ENCODE data around the gene CELF4.

DNA sequence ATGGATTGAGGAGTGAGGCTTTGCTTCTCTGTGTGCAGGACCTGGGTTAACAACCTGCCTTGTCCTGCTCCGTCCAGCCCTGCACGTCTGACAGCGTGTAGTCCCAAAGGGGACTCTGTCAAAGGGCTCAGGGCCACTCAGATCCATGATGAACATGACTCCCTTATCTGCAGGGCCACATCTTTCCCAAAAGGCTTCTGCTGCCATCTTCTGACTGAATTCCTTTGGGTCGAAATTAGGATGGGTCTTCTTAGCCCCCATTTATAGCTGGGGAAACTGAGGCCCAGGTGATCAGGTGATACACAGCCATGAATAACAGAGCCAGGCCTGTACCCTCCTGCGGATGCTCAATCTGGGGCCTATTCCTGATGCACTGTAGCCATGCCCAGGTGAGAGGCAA is 109.2 kb downstream of the CELF4 start:
- TF ChIP-seq, protein P1, sequence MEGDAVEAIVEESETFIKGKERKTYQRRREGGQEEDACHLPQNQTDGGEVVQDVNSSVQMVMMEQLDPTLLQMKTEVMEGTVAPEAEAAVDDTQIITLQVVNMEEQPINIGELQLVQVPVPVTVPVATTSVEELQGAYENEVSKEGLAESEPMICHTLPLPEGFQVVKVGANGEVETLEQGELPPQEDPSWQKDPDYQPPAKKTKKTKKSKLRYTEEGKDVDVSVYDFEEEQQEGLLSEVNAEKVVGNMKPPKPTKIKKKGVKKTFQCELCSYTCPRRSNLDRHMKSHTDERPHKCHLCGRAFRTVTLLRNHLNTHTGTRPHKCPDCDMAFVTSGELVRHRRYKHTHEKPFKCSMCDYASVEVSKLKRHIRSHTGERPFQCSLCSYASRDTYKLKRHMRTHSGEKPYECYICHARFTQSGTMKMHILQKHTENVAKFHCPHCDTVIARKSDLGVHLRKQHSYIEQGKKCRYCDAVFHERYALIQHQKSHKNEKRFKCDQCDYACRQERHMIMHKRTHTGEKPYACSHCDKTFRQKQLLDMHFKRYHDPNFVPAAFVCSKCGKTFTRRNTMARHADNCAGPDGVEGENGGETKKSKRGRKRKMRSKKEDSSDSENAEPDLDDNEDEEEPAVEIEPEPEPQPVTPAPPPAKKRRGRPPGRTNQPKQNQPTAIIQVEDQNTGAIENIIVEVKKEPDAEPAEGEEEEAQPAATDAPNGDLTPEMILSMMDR (conservative IDR thresholded peaks at IDR 0.05 in 1 of 2, IDR thresholded peaks at IDR 0.05 in 1 of 2; ENCODE audit: low read depth in 1 of 2, low read length in 2 of 2), result peak in 1 of 2 donors; percentile 11
- no peak for TF ChIP-seq EZH2 (IDR thresholded peaks at IDR 0.05; ENCODE audit: low read length, missing control alignments)
